Nucleus accumbens (tissue), 56 donors: ENCODE measurements around the gene L3HYPDH.

Experiments used
- DNase-seq, 56 donors: peaks; one replicate each; lab custom pipeline; 2025; lab: John Stamatoyannopoulos, UW

Gene L3HYPDH

GRCh38 chr14:59483819-59484638 is at the start of gene L3HYPDH, which contains the start of gene JKAMP:
TSS of gene L3HYPDH (minus strand) at chr14:59484408. CDS start at chr14:59484316, 92 bp downstream.
TSS of gene JKAMP (plus strand) at chr14:59484517. CDS start at chr14:59484590, 73 bp downstream.
- peak; percentile 72 to 99 (median 93) for DNase-seq

DNA sequence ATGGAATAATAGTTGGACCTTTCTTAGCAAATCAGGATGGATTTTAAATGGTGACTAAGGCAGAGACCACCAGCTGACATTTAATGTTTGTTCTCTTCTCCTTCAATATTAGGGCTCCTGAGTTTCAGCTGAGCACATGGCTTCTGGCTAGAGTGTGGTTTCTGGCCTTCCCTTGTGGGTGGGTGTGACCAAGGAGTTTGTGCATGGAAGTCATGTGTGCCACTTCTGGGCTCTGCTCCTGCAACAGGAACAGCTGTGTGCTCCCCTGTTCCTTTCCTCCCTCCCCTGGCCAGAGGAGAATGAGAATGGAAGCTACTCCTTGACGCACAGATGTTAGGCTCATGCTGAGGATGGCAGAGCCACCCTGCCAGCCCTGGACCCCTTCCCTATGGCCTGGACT is 48.2 kb upstream of the L3HYPDH start:
- no peak for DNase-seq

DNA sequence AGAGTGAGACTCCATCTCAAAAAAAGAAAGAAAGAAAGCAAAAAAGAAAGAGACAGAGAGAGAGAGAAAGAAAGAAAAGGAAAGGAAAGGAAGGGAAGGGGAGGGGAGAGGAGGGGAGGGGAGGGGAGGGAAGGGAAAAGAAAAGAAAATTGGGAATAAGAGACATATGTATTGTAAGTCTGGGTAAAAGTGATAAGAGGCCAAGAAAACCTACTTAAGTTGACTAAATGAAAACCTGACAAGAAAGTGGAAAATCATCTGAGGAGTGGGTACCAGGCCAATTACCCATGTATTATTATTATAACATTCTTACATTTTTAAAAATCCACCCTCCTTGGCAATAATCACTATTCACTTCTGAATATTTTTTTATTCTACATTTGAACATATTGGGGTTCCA is 46.1 kb upstream of the L3HYPDH start:
- DNase-seq = no peak

GRCh38 chr14:59529189-59529588 is 45.0 kb upstream of the L3HYPDH start:
- no peak for DNase-seq

DNA sequence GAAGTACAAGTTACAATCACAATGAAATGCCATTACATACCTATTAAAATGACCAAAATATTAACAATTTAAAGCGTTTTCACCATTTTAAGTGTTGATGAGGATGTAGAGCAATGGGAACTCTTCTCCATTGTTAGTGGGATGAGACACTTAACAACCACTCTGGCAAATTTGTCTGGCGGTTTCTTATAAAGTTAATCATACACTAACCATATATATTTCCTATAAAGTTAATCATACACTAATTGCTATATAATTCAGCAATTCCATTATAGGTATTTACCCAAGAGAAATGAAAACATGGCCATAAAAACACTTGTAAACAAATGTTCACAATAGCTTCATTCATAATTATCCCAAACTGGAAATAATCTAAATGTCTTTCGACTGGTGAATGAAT is 36.0 kb upstream of the L3HYPDH start:
- DNase-seq = no peak

DNA sequence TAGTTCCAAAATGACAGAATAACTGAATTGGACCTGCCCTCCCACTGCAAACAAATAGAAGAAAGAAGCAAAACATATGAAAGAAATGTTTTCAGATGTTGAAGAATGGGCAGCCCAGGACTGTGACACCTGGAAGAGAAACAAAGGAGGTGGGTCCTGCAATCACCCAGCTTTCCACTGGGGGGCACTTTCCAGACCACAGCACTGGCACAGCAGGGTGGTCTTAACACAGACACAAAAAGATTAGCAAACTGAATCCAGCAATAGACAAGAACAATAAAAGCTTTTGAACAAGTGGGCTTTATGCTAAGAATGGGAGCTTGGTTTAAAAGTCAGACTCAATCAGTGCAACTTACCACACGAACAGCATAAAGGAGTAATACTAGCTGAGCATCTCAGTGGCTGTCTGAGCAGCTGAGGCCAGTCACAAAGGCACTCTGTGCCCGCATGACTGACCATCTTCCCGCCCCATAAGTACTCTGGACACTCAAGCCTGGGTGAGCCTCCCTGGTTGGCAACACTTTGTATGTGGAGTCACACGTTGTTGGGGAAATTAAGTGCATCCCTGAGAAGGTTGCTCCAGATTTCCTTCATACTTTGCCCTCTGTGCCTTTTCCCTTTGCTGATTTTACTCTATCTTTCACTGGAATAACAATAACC is 27.8 kb upstream of the L3HYPDH start:
- DNase-seq = peak in 2 of 56 donors; percentile 4 to 21

DNA sequence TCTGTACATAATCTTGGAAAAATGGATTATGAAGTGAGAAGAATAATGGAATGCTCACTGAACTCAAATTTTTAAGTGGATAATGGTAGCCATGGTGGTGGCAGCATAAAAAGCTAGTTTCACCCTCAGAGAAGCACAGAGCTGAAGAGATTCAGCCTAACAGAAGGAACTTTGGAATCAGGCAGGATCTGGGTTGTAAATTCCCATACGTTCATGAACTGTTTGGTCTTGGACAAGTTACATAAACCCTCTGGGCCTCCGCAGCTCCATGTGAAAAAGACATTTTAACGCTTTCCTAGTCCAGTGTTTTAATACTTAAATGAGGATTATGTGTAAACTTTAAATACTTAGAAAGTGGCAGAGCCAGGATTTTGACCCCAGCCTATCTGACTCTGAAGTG is 26.8 kb upstream of the L3HYPDH start:
- DNase-seq = no peak

DNA sequence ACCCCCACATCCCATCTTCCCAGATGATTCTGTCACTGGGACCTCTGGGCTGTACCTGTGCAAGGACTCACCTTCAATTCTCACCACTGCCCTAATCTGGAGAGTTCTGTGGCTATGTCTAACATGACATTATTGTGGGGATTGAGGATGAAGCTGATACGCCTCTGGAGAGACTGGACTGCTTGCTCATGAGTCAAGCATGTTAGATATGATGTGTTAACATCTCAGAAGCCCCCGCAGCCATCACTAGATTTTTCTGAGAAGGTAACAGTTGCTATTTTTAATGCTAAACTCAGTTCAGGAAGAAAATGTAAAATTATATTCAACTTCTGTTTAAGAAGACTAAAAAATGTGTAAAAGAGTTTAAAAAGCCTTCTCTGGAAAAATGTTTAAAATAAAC is 25.8 kb upstream of the L3HYPDH start:
- peak in 5 of 56 donors; percentile 2 to 22 (median 5) for DNase-seq

DNA sequence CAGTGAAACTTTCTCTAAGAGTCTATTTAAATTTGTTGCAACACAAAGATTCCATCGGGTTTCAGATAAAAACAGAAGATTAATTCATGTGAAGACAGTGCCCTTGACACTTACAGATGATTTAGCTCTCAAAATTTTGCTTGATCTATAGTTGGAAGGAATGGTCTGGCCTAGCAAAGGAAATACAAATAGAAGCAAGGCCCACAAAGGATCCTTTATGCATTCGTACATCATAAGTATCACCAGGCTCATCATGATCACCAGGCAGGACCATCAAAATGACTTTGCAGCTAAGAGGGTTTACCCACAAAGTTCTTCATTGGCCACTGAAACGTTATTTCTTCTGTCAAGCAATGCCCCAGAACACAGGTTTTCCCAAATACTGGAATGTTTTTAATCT is 24.9 kb upstream of the L3HYPDH start:
- DNase-seq = no peak

DNA sequence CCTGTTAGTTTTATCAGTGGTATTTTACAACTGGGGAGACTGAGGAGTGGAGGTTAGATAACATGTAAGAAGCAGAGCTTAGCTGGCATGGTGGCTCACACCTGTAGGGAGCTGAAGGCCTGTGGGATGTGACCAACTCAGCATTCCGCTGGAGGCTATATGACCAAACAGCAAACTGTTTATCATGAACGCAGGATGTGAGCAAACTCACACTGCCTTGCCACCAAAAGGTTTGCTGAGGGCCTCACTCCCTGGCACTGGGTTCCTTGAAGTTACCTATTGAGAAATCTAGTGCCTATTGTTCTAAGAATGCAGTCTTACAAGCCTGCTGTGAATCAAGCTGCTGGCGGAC is 23.5 kb upstream of the L3HYPDH start:
- DNase-seq = no peak

GRCh38 chr14:59507063-59507751 is 23.0 kb upstream of the L3HYPDH start:
- DNase-seq = peak in 22 of 56 donors; percentile 1 to 59 (median 19)

DNA sequence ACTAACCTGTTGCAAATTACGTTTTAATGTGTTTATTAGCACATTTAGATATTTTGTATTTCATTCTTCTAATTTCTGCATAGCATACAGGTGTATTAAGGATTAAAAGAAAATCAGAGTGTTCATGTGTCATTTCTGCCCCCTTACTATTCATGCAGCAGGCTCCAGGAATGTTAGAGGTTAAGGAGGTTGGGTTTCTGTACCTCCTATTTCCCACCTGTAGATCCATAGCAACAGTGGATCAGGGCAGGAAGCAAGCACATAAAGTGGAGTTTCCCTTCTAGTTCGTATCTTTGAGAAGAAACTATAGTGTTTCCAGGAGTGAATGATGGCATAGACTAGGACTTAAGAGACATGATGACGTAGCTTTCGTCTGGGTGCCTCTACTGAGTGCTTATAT is 19.0 kb upstream of the L3HYPDH start:
- DNase-seq = no peak

DNA sequence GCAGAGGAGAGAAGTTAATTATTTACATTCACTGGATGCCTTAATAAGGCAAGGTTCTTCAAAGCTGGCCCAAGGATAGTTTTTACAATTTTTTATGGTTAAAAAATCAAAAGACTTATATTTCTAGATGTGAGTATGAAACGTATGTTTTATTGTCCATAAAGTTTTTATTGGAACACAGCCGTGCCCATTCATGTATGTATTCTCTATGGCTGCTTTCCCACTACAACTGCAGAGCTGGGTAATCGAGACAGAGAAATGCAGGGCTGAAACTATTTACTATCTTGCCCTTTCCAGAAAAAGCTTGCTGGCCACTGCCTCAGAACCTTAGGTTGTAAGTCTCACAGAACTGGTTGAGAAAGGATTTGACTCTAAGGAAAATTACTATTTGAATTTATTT is 16.5 kb upstream of the L3HYPDH start:
- DNase-seq = no peak

DNA sequence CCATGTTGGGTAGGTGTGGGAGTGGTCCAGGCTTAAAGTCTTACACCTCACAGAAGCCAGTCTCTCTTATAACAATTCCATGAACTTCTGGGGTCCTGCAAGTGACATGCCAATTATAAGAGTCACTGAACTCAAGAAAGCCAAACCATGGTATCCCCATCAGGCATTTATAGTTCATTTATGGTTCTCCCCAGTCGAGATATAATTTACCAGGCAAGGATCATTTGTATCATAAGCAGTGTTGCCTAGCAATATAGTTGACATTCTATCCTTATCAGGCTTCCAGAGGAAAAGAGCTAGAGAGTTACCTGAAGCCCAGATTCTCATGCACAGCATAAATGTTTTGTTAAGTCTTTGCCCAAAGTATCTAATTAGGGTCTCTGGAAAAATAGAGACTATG is 8.2 kb upstream of the L3HYPDH start:
- DNase-seq = no peak

- peak in 1 of 56 donors; percentile 11 for DNase-seq
Observed at GRCh38 chr14:59490756-59491155, 6.5 kb upstream of the L3HYPDH start.

GRCh38 chr14:59484639-59485175 is 499 bp upstream of the L3HYPDH start:
- DNase-seq = no peak

- peak in 15 of 56 donors; percentile 12 to 54 (median 43) for DNase-seq
Observed at GRCh38 chr14:59483363-59483762, 845 bp downstream of the L3HYPDH start.

DNA sequence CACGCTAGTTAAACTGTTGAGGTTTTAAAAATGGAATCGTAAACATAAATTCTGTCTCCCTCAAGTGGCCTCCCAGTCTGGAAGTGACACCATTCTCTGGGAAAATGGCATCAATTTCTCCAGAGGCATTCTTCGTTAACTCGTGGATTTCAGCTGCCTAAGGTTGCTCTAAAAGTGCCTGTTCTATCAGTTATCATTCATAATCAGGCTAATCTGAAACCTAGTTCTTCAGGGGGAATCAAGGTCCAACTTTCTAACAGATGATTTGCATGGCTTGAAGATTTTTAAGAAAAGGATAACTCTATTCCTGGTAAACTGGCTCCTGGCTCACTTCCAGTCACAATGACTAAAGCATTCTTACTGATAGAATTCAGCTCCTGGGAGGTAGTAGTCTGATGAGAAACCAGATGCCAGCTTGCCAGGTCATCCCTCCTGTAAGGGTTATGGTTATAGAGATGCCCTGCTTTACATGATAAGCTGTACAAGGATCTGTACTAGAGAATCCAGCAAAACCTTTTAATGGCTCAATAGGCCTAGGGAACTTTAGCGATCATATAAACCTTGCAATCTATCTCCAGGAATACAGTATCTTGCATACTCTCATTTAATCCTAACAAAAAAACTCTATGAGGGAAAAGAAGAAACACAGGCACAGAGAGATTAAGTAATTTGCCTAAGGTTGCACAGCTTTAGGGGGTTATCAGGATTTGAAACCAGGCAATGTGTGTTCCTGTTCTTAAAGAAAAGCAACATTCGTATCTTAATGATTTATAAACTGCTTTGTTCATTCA is 1.5 kb downstream of the L3HYPDH start:
- DNase-seq = peak in 3 of 56 donors; percentile 3 to 26 (median 20)

GRCh38 chr14:59481871-59482540 is 2.2 kb downstream of the L3HYPDH start:
- no peak for DNase-seq

DNA sequence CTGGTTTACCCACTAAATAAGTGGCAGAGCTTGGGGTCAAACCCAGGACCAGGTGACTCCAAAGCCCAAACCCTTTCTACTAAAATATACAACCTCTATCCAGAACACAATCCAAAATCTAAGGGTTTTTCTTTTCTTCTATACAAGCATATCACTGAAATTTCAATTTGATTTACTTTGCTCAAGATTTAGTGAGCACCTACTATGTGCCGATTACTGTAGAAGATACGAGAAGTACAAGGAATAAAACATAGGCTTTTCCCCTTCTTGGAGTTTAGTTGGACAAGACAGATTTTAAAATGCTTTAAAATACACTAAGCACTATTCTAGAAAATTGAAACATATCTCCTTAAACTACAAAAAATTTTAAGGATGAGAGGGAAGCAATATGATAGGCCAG is 2.8 kb downstream of the L3HYPDH start:
- no peak for DNase-seq
